GM18498 (cell line): ENCODE data around the gene OR56B1.
"Not testable (repeated sequence)": the region's sequence is repeated elsewhere in the genome, so short reads cannot be mapped to it uniquely, and the experiment has no call there.

ENCODE experiments used
- ATAC-seq: cut with Tn5 transposase; IDR thresholded peaks from one replicate; pipeline ENCODE4 v1.9.1; 2021; ENCODE audit warnings: mild to moderate bottlenecking, moderate library complexity; ENCODE audit not compliant: unreplicated experiment

Gene OR56B1

GRCh38 chr11:5736396-5736795, at the start of gene OR56B1:
TSS of gene OR56B1 (plus strand) at chr11:5736448. CDS start at chr11:5736517, 69 bp downstream.
- no peak for ATAC-seq

- no peak for ATAC-seq
Measured at GRCh38 chr11:5688482-5688881, 47.8 kb upstream of the OR56B1 start.

GRCh38 chr11:5689551-5689983, 46.7 kb upstream of the OR56B1 start, which contains the start of gene TRIM22:
TSS of gene TRIM22 (plus strand) at chr11:5689790. CDS start at chr11:5696233, 6,443 bp downstream.
- ATAC-seq, result peak; percentile 75

GRCh38 chr11:5690216-5690615, 46.0 kb upstream of the OR56B1 start:
- no peak for ATAC-seq

GRCh38 chr11:5690736-5691135, 45.5 kb upstream of the OR56B1 start:
- no peak for ATAC-seq

- ATAC-seq, result not testable (repeated sequence)
Measured at GRCh38 chr11:5691238-5691963, 44.8 kb upstream of the OR56B1 start.

- ATAC-seq, result no peak
Measured at GRCh38 chr11:5691964-5692361, 44.3 kb upstream of the OR56B1 start.

GRCh38 chr11:5694642-5695041, 41.6 kb upstream of the OR56B1 start:
- ATAC-seq, result no peak

- no peak for ATAC-seq
Measured at GRCh38 chr11:5695580-5695979, 40.7 kb upstream of the OR56B1 start.

- no peak for ATAC-seq
Measured at GRCh38 chr11:5696210-5696609, 40.0 kb upstream of the OR56B1 start.

GRCh38 chr11:5698281-5698680, 38.0 kb upstream of the OR56B1 start:
- ATAC-seq, result no peak

GRCh38 chr11:5700421-5701054, 35.7 kb upstream of the OR56B1 start:
- no peak for ATAC-seq

- ATAC-seq, result no peak
Measured at GRCh38 chr11:5701055-5701577, 35.1 kb upstream of the OR56B1 start.

- ATAC-seq, result peak; percentile 78
Measured at GRCh38 chr11:5703741-5704536, 32.3 kb upstream of the OR56B1 start.

GRCh38 chr11:5705688-5706087, 30.6 kb upstream of the OR56B1 start:
- ATAC-seq, result no peak

- no peak for ATAC-seq
Measured at GRCh38 chr11:5712507-5712906, 23.7 kb upstream of the OR56B1 start.

- no peak for ATAC-seq
Measured at GRCh38 chr11:5713695-5714094, 22.6 kb upstream of the OR56B1 start.

- ATAC-seq, result not testable (repeated sequence)
Measured at GRCh38 chr11:5716518-5716917, 19.7 kb upstream of the OR56B1 start.

- ATAC-seq, result no peak
Measured at GRCh38 chr11:5719703-5720495, 16.3 kb upstream of the OR56B1 start.

GRCh38 chr11:5722622-5723021, 13.6 kb upstream of the OR56B1 start:
- ATAC-seq, result no peak
